KBM-7 (cell line): Measurements from ENCODE around the gene LPP.

Source experiments
- DNase-seq: peaks from one replicate; pipeline ENCODE4 v3.0.0-alpha.2; 2015
- in situ Hi-C: fragments of 300-500 bp; cut with MboI; formaldehyde crosslinking; loops from 2 replicates; pipeline ENCODE4 v1.14.3; 2020; ENCODE audit warnings: low sequenced_read_pairs, low pct_unique_long_range_greater_than_20kb, mixed read lengths

The LPP gene

GRCh38 chr3:188531210-188531609 lies 377.3 kb downstream of the LPP start:
- DNase-seq = no peak
- in situ Hi-C loops = no loop called here

GRCh38 chr3:188533172-188533571 lies 379.2 kb downstream of the LPP start:
- in situ Hi-C loops = no loop called here

GRCh38 chr3:188533612-188534357 lies 379.8 kb downstream of the LPP start:
- in situ Hi-C loops = no loop called here
- no peak for DNase-seq

More at GRCh38 chr3:188533172-188533571, 379.2 kb downstream of the LPP start:
- no peak for DNase-seq

- DNase-seq = no peak
- in situ Hi-C loops = no loop called here
These were observed 380.7 kb downstream of the LPP start for GRCh38 chr3:188534633-188535032.

GRCh38 chr3:188537606-188538005 lies 383.6 kb downstream of the LPP start:
- in situ Hi-C loops = no loop called here
- no peak for DNase-seq

- no peak for DNase-seq
- in situ Hi-C loops = no loop called here
These were observed 385.1 kb downstream of the LPP start for GRCh38 chr3:188539037-188539436.

DNA sequence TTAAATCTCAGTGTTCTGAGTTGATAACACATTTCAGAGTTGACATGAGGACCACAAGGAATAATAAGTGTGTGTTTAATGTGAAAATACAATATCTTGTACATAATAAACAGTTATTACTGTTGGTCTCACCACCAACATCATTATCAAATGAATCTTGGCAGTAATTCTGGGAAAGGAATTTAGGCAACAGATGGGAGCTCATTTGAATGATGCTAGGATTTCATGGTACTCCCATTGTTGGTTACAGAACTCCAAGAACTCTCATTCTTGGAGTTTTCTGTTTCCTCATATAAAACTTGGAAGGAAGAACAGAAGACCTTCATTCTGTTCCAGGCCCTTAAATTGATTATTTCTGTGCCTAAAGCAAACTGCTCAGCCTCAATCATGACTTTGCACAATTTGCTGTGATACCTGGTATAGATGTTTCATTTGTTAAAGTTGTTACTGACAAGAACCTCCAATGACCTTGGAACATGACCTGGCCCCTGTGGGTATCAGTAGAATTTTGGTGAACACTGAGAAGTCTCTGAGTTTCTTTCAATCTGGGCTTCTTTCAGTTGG lies 385.8 kb downstream of the LPP start:
- in situ Hi-C loops = no loop called here
- no peak for DNase-seq

DNA sequence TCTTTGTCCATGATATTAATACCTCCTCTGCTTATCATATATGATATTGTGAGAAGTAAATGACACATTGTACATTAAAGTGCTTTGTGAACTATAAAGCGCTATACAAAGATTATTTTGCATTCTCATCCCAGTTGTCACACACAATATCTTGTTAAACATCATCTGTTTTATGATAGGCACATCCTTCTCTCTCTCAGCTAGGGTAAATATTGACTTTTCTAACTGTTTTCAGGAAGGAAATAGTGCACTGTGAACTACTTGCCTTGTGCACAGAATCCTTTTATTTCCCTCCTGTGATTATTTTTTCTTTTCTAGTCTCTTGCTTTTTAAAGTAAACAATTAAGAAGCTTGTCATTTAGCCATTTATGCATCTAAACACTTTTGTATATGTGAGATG lies 388.2 kb downstream of the LPP start:
- no peak for DNase-seq
- in situ Hi-C loops = no loop called here

- no peak for DNase-seq
- in situ Hi-C loops = no loop called here
These were observed 390.1 kb downstream of the LPP start for GRCh38 chr3:188544012-188544411.

- in situ Hi-C loops = no loop called here
- no peak for DNase-seq
These were observed 393.1 kb downstream of the LPP start for GRCh38 chr3:188546835-188547670.

GRCh38 chr3:188553569-188553968 lies 399.6 kb downstream of the LPP start:
- in situ Hi-C loops = no loop called here
- no peak for DNase-seq

GRCh38 chr3:188554404-188554803 lies 400.4 kb downstream of the LPP start:
- in situ Hi-C loops = no loop called here
- no peak for DNase-seq

- no peak for DNase-seq
- in situ Hi-C loops = no loop called here
These were observed 403.3 kb downstream of the LPP start for GRCh38 chr3:188557235-188557634.

- DNase-seq = peak; percentile 32
- in situ Hi-C loops = no loop called here
These were observed 404.6 kb downstream of the LPP start for GRCh38 chr3:188558343-188559071.

DNA sequence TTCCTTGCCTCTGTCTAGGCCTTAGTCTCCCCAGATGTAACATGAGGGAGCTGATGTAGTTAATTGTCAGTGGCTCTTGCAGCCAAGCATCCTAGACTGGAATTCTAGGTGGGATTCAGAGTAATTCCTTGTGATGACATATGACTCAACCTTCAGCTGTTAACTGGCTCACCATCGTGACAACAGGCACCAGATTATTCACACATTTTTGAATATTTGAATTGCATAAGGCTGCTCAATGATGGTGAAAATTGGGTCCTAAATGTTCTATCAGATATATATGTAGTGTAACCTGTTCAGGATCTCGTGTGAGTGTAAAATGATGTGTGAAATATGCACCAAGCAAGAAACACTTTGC lies 405.1 kb downstream of the LPP start:
- DNase-seq = no peak
- in situ Hi-C loops = no loop called here

- in situ Hi-C loops = no loop called here
- no peak for DNase-seq
These were observed 405.9 kb downstream of the LPP start for GRCh38 chr3:188559856-188560255.

DNA sequence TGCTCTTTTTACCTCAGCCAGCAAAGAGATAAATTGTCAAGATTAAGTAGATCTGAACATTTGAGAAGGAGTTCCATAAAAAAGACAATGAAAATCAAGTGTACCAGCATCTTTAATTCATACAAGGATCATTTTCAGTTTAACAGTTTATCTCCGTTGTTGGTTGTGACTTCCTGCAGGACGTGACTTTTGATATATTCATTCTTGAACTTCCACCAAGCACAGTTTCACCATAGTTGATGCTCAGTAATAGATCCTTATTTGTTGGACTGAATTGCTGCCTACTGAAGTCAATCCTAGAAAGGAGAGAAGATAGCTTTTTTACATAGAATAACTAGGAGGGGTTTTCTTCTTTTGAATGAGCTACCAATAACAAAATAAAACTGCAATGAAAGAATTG lies 408.2 kb downstream of the LPP start:
- in situ Hi-C loops = no loop called here
- DNase-seq = no peak

GRCh38 chr3:188567478-188568195 lies 413.7 kb downstream of the LPP start:
- in situ Hi-C loops = no loop called here
- DNase-seq = no peak

GRCh38 chr3:188568736-188569135 lies 414.8 kb downstream of the LPP start:
- in situ Hi-C loops = no loop called here
- no peak for DNase-seq
